Stimulated activated CD8-positive, alpha-beta memory T cell treated with anti-CD3 and anti-CD28 coated beads, Interleukin-7, amount 100 ng/mL, for 1 hour (primary cell): ENCODE measurements around the gene TTC28.

Experiments used
- DNase-seq, 2 donors: peaks; one replicate each; pipeline ENCODE4 v3.0.0-alpha.2; 2020; ENCODE audit warnings: low read depth in 2 of 2

The TTC28 gene

DNA sequence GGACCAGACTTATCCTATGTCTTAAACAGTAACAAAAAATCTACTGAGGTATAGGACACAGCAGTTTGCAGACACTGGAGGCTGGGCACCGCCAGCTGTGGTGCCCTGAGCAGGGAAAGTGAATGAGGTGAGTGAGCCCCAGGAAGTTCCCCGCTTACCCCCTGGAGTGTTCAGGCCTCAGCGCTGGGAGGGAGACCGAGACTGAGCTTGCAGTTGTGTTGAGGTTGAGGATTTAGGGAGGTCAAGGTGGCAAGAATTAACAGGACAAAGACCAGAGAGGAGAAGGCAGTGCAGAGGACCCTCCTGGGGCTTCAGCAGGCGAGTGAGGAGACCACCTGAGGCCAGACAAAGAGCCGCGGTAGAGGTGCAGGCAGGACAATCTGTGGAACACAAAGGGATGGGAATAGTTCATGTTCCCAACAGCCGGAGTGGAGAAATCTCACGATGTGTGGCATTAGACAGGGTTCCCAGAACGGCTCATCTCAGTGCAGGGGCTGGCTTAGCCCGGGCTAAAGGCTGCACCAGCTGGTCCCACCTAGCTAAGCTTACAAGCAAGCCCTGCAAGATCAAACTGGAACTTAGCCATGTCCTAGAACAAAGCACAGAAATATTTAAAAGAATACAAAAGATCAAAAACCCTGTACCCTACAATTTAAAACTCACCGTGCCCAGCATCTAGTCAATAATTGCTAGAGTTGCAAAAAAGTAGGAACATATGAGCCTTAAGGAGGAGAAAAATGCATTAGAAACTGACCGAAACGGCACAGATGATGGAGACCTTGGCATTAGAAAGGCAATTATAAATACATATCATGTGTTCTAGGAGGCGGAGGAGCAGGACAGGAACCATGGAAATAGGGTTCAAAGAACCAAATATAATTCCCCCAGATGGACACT lies 713.2 kb downstream of the TTC28 start:
- no peak for DNase-seq

DNA sequence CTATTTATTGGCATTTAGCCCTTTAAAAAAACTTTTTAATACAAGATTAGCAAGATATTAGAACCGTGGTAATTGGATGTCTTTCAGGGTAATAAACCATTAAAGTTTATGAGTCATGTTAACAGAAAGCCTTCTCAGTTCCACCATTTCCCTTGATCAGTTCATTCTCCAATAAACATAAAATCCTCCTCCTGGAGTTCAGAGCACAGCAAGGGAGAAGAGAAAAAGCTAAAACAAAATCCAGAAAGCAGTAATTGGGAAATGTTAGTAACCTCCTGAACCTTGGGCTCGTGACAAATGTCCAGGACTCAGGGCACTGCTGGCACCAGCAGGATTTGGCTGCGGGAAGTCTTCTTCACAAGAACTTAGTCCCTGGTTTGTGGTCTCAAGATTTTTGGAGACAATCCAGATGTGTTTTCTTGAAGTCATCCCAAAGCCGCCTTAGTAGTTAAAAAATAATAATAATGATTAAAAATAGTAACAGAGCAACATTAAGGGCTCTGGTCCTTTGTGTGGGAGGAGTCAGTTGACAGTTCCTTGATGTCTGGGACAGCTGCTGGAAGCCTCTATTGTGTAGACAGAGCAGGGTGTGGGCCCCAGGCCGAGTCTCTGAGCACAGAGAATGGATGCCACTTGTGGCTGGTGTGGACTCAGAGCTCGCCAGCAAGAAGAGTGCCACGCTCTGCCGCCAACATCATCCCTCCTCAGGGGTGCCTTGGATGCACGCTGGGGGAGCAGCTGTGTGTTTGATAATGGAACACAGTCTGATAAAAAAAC lies 717.2 kb downstream of the TTC28 start:
- no peak for DNase-seq

DNA sequence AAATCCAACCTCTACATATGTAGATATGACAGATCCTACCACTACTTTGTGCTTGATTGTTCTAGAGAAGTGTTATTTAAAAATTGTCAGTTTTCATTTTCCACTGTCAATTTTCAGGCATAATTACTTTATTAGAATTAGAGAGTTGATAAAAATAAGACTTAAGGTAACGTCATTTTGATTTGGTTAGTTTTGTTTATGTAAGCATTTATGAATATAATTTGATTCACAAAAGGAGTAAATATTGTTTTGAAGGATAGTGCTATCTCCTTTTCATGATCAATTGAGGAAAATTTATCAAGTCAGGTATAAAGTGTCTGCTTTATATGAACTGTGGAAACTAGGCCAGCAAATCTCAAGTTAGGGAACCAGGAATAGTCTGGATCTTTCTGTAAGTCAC lies 718.0 kb downstream of the TTC28 start:
- DNase-seq, result no peak

DNA sequence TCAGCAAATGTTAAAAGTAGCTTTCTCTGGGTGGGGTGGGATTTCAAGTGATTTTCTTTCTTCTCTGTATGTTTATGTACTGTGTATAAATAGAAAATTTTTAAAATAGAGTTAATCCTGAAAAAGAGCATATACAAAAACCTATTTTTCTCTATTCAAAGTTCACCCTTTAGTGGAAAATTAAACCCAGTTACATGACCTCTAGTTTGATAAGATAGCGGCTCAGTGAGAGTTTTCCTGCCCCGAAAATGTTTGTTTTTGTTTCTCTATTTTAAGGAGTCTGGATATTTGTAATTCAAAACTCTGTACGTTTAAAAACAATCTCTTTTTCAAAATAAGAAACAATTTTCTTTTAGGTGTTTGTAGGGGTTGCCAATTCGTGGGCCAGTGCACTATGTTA lies 718.5 kb downstream of the TTC28 start:
- no peak for DNase-seq

DNA sequence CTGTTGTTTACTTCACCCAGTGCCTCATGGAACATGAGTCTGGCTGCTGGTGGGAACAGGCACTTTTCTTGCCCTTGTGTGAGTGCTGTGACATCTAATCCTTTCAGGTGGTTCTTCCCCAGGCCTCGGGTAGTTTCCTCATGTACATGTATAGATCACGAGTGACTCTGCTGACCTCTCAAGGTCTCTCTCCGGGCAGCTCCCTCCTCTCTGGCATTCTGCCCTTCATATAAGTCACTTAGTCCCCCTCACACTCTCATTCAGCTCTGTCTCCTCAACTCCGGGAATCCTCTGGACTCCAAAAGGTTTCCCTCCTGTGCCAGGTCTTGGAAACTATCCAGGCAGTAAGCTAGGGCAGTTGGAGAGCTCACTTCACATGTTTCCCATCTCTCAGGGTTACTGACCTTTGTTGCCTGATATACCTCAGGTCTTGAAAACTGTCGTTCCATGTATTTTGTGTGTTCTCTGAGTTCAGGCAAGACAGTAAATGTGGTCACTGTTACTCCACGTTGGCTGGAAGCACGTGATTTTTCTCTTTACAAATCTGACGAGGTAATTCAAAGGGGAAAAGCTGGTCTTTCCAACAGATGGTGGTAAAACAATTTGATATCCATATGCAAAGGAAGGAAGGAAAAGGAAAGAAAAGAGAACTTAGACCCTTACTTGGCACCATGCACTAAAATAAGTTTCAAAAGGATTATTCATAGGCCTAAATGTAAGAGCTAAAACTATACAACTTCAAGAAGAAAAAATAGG lies 720.1 kb downstream of the TTC28 start:
- no peak for DNase-seq

DNA sequence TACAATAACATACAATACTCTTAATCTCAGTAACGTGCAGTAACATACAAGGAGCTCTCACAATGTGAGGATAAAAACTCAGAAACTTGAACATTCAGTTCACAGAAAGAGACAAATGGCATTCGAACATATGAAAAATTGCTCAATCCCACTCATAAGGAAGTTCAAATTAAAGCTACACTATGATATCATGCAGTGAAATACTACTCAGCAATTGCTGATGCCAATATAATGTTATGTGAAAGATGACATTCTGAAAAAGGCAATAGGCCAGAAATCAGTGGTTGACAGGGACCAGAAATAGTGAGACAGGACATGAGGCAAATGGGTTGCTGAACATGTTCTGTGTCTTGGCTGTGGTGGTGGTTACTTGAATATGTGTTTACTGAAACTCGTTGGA lies 726.9 kb downstream of the TTC28 start:
- DNase-seq, result no peak

- no peak for DNase-seq
Measured at GRCh38 chr22:27952091-27952490, 727.5 kb downstream of the TTC28 start.

DNA sequence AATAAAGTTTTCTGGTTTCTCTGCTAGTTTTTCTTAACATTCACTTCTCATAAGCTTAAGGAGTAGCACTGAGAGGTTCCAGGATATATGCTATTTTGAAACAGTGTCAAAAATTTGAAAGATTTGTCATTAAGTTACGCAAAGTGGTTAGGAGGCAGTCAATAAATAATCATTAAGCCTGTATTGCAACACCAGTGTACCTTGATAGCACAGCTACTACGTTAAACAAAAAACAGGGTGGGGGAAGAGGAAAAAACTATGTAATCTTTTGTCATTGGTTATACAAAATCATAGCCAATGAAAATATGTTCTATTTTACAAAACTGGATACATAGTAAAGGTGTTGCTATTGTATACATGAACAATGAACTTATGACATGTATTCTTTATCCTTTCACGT lies 730.2 kb downstream of the TTC28 start:
- no peak for DNase-seq

- DNase-seq, result no peak
Measured at GRCh38 chr22:27948569-27948968, 731.1 kb downstream of the TTC28 start.

DNA sequence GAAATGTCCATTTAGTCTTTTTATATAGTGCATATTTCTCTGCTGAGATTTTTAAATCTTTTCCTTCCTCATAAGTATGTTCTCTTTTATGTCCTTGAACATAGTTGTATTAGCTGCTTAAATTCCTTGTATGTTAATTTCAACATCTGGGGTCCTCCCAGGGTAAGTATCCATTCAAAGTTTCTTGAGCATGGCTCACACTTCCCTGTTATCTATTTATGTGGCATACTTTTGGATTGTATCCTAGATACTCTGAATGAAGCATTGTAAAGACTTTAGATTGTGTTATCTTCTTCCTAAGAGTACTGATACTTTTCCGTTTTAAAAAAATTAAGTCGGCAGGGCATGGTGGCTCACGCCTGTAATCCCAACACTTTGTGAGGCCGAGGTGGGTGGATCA lies 732.2 kb downstream of the TTC28 start:
- DNase-seq, result no peak

- DNase-seq, result no peak
Measured at GRCh38 chr22:27941143-27941542, 738.5 kb downstream of the TTC28 start.

- no peak for DNase-seq
Measured at GRCh38 chr22:27937453-27937852, 742.2 kb downstream of the TTC28 start.

DNA sequence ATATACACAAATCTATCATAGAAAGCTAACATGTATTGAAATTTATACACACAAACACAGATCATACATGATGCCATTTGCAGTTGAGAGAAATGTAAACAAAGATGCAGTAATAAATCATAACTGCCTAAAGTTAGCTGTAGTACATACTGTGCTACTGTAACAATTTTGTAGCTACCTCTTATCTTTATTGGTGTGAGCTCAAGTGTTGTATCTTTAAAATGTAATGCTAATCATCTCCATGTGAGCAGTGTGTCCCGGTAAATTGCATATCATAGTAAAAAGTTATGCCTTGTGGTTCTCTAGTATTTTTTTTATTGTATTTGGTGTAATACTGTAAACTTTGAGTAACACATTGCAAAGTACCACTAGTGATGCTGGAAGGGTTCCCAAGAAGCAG lies 743.7 kb downstream of the TTC28 start:
- no peak for DNase-seq

DNA sequence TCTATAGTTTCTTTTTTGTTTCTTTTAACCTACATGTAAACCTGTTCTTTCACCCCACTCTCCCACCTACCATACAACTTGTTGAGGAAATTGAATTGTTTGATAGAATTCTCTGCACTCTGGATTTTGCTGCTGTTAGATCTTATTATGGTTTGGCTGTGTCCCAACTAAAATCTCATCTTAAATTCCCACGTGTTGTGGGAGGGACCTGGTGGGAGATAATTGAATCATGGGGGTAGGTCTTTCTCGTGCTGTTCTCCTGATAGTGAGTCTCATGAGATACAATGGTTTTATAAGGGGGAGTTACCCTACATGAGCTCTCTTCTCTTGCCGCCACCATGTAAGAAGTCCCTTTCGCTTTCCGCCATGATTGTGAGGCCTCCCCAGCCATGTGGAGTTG lies 745.6 kb downstream of the TTC28 start:
- no peak for DNase-seq

GRCh38 chr22:27933186-27933983 lies 746.3 kb downstream of the TTC28 start:
- DNase-seq, result no peak

DNA sequence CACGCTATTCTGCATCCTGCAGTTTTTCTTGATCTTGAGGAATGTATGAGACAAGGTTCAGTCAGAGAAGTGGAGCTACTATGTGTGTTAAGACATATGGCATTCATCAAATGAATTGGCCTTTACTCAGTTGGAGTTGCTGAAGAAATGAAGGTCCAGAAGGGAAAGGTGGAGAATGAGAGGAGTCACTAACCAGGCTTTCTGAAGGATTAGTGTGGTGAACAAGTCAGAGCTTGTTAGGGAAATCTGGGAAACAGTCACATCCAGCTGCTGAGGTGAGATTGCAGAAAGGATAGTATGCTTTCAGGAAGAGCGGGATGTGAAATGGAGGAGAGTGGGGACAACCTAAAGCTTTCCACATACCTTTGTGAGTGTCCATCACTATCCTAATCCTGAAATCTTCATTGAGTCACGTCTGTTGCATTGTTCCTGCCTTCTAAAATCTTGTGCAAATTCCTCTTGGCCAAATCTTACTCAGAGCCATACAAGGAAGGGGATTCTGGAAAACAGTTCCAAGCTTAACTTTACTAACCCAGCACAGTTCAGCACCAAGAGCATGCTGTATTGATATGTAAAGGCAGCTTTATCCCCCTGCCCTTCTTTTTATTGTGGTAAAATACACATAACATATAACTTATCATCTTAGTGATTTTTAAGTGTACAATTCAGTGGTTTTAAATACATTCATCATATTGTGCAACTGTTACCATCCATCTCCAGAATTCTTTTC lies 749.1 kb downstream of the TTC28 start:
- DNase-seq, result no peak
